IMR-90 (cell line): ENCODE measurements around the gene PON2.

Experiments
- CTCF ChIP-seq: conservative IDR thresholded peaks from 2 replicates; pipeline ENCODE4 v1.5.1; 2012; ENCODE audit warnings: mild to moderate bottlenecking, low read depth, low read length, improper control_type of control experiment
- USF2 ChIP-seq: fragments of 150-350 bp; IDR thresholded peaks from 2 replicates; pipeline ENCODE4 v1.6.1; 2017; ENCODE audit warnings: mild to moderate bottlenecking, antibody characterized with exemption, low read length, low read depth

DNA sequence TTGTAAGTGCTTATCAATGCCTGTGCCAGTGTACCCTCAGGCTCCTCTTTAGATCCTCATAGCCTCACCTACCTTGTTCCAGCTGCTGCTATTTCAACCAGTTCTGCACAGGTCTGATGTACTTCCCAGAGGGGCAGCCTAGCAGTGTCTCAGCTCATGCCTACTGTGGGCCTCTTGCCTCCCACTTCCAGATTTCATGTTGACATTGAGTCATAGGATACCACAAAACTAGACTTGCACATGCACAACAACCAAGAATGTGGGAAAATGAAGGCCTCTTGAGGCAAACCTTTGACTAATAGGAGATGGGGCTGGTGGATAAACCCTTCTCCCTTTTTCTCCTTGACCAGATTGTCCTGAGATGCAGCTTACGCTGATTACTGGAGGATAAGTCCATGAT, 69.7 kb downstream of the PON2 start:
- TF ChIP-seq USF2 (no peak), CTCF (no peak)
